ENCODE results near the gene EGFR.

EGFR gene

DNA sequence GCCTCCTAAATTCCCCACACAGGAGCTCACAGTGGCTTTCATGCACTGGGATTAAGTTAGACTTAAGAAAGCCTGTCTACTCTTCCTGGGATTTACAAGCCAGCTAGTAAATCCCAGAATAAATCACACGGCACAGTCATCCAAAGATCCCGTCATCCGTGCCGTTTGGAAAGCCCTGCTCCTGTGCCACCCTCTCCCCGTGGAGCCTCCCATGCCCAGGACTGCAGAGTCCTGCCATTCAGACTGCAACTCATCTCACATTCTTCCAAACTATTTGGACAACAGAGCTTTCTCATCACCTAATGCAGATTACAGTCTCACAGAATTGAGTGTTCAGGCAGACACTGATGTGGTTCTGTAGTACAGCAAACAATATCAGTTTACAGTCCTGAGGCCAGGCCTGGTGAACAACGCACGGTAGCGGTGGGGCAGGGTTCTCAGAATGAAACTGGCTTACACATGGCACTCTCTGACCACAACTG, 166.5 kb downstream of the EGFR start:
- Mint-ChIP-seq H3K9me3 (no peaks in the 10 kb centered on the region), H3K27me3 (no peaks in the 10 kb centered on the region), H3K4me3 (no peak overlapping the region), H3K27ac (no peak overlapping the region), H3K36me3 (ENCODE audit: low read depth) (no peaks in the 10 kb centered on the region), H3K4me1 (ENCODE audit: low read depth) (no peaks in the 10 kb centered on the region)
- intact Hi-C loops (cut with micrococcal nuclease) = no loop called here

DNA sequence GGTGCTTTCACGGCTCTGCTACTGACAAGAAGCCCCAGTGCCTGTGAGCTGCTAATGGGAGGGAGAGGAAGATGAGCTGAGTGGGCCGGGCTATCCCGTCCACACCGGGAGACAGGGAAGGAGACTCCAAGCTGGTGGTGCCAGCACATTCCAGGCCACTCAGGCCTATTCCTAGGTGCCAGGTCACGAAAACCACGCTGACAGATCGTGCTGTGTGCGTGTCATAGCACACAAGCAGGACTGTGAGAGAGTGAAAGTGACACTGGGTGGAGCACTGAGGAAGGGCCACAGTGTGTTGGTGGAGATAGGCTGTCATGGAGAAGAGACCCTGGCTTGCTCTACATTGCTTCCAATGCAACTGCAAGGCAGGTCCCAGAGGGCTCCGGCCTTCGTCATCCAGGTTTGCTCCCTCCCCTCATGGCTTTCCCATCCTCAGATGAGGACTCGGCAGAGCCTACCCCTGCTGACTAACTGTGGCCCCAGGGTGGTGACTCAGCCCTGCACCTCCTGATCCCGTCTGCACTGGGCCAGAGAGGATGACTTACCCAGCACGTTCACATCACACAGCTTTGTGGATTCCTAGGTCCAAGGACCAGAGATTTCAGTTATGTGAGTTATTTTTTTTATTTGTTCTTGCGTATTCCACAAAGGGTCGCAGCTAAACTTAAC, 167.3 kb downstream of the EGFR start:
- no peak overlapping the region for H3K4me3 Mint-ChIP-seq
- H3K36me3 Mint-ChIP-seq (ENCODE audit: low read depth) = no peaks in the 10 kb centered on the region
- no peaks in the 10 kb centered on the region for H3K4me1 Mint-ChIP-seq (ENCODE audit: low read depth)
- intact Hi-C loops (cut with micrococcal nuclease) = no loop called here
- no peak overlapping the region for H3K27ac Mint-ChIP-seq
- H3K27me3 Mint-ChIP-seq = no peaks in the 10 kb centered on the region
- no peaks in the 10 kb centered on the region for H3K9me3 Mint-ChIP-seq

DNA sequence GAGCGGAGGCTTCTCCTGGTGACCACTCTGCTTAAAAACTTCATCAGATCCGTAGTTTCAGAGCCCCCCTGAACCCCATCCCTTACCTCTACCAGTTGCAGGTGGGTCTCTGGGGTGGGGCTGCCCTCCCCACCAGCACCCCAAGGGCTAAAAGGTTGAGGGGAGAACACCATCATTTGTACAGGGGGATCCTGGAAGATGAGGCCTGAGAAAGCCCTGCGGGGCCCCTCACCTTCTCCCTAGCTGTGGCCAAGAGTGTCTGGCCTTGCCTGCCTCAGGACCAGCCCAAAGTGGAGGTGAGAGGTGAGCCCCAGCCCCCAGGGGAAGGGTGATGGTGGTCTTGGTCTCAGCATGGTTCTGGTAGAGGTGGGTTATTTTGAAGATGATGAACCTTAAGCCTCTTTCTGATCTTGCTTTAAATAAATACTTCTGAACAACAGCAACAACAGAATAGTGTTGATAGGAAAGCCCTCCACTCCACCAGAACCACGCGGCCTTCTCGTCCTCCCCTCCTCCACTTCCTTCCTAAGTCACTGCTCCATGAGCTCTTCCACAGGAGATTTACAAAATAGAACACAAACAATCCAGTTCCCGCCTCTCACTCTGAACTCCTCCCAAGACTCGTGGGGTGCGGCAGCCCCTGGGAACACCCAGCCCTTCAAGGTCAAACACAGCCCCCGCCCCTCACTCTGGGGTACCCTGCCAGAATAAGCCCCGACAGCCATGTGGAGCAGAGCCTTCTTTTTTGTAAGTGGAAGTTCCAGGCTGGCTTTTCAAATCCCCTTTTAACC, 169.1 kb downstream of the EGFR start:
- Mint-ChIP-seq H3K9me3 (no peaks in the 10 kb centered on the region), H3K4me1 (ENCODE audit: low read depth) (no peaks in the 10 kb centered on the region), H3K36me3 (ENCODE audit: low read depth) (no peaks in the 10 kb centered on the region), H3K27ac (no peak overlapping the region), H3K4me3 (no peak overlapping the region), H3K27me3 (no peaks in the 10 kb centered on the region)
- intact Hi-C loops (cut with micrococcal nuclease) = no loop called here

GRCh38 chr7:55188590-55189138, 169.8 kb downstream of the EGFR start:
- H3K36me3 Mint-ChIP-seq (ENCODE audit: low read depth) = no peaks in the 10 kb centered on the region
- no peak overlapping the region for H3K27ac Mint-ChIP-seq

GRCh38 chr7:55189146-55189766, 170.4 kb downstream of the EGFR start:
- no peaks in the 10 kb centered on the region for H3K27me3 Mint-ChIP-seq
- no peak overlapping the region for H3K27ac Mint-ChIP-seq
- no peak overlapping the region for H3K4me3 Mint-ChIP-seq
- H3K9me3 Mint-ChIP-seq = no peaks in the 10 kb centered on the region
- H3K36me3 Mint-ChIP-seq (ENCODE audit: low read depth) = no peaks in the 10 kb centered on the region
- no peaks in the 10 kb centered on the region for H3K4me1 Mint-ChIP-seq (ENCODE audit: low read depth)
- intact Hi-C loops (cut with micrococcal nuclease) = no loop called here

More at GRCh38 chr7:55188590-55189138, 169.8 kb downstream of the EGFR start:
- Mint-ChIP-seq H3K9me3 (no peaks in the 10 kb centered on the region), H3K27me3 (no peaks in the 10 kb centered on the region), H3K4me3 (no peak overlapping the region), H3K4me1 (ENCODE audit: low read depth) (no peaks in the 10 kb centered on the region)
- intact Hi-C loops (cut with micrococcal nuclease) = no loop called here

GRCh38 chr7:55189878-55190436, 171.1 kb downstream of the EGFR start:
- no peaks in the 10 kb centered on the region for H3K27me3 Mint-ChIP-seq
- H3K9me3 Mint-ChIP-seq = no peaks in the 10 kb centered on the region
- no peaks in the 10 kb centered on the region for H3K36me3 Mint-ChIP-seq (ENCODE audit: low read depth)
- no peak overlapping the region for H3K27ac Mint-ChIP-seq
- H3K4me1 Mint-ChIP-seq (ENCODE audit: low read depth) = no peaks in the 10 kb centered on the region
- intact Hi-C loops (cut with micrococcal nuclease) = no loop called here
- no peak overlapping the region for H3K4me3 Mint-ChIP-seq

- Mint-ChIP-seq H3K9me3 (no peaks in the 10 kb centered on the region), H3K27ac (no peak overlapping the region), H3K4me3 (no peak overlapping the region), H3K27me3 (no peaks in the 10 kb centered on the region), H3K36me3 (ENCODE audit: low read depth) (no peaks in the 10 kb centered on the region), H3K4me1 (ENCODE audit: low read depth) (no peaks in the 10 kb centered on the region)
- intact Hi-C loops (cut with micrococcal nuclease) = no loop called here
Observed at GRCh38 chr7:55190511-55191160, 171.8 kb downstream of the EGFR start.

DNA sequence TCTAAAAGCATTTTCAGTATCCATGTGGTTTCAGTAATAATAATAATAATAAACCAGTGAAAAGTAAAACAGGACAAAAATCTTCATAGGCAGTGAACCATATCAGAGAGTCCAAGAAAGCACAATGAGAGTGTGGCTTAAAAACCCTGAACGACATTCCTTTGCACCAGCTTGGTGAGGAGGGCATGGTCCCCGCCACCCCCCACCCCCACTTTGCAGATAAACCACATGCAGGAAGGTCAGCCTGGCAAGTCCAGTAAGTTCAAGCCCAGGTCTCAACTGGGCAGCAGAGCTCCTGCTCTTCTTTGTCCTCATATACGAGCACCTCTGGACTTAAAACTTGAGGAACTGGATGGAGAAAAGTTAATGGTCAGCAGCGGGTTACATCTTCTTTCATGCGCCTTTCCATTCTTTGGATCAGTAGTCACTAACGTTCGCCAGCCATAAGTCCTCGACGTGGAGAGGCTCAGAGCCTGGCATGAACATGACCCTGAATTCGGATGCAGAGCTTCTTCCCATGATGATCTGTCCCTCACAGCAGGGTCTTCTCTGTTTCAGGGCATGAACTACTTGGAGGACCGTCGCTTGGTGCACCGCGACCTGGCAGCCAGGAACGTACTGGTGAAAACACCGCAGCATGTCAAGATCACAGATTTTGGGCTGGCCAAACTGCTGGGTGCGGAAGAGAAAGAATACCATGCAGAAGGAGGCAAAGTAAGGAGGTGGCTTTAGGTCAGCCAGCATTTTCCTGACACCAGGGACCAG, 172.5 kb downstream of the EGFR start:
- no peak overlapping the region for H3K27ac Mint-ChIP-seq
- H3K4me3 Mint-ChIP-seq = no peak overlapping the region
- no peaks in the 10 kb centered on the region for H3K4me1 Mint-ChIP-seq (ENCODE audit: low read depth)
- H3K9me3 Mint-ChIP-seq = no peaks in the 10 kb centered on the region
- intact Hi-C loops (cut with micrococcal nuclease) = no loop called here
- no peaks in the 10 kb centered on the region for H3K36me3 Mint-ChIP-seq (ENCODE audit: low read depth)
- no peaks in the 10 kb centered on the region for H3K27me3 Mint-ChIP-seq

- no peaks in the 10 kb centered on the region for H3K36me3 Mint-ChIP-seq (ENCODE audit: low read depth)
- no peaks in the 10 kb centered on the region for H3K4me1 Mint-ChIP-seq (ENCODE audit: low read depth)
- no peaks in the 10 kb centered on the region for H3K9me3 Mint-ChIP-seq
- H3K27me3 Mint-ChIP-seq = no peaks in the 10 kb centered on the region
- intact Hi-C loops (cut with micrococcal nuclease) = no loop called here
- no peak overlapping the region for H3K27ac Mint-ChIP-seq
- H3K4me3 Mint-ChIP-seq = no peak overlapping the region
Observed at GRCh38 chr7:55191926-55192692, 173.3 kb downstream of the EGFR start.

GRCh38 chr7:55192723-55193122, 173.9 kb downstream of the EGFR start:
- no peaks in the 10 kb centered on the region for H3K4me1 Mint-ChIP-seq (ENCODE audit: low read depth)
- no peaks in the 10 kb centered on the region for H3K9me3 Mint-ChIP-seq
- no peaks in the 10 kb centered on the region for H3K27me3 Mint-ChIP-seq
- H3K36me3 Mint-ChIP-seq (ENCODE audit: low read depth) = no peaks in the 10 kb centered on the region
- H3K27ac Mint-ChIP-seq = no peak overlapping the region
- intact Hi-C loops (cut with micrococcal nuclease) = no loop called here
- no peak overlapping the region for H3K4me3 Mint-ChIP-seq

DNA sequence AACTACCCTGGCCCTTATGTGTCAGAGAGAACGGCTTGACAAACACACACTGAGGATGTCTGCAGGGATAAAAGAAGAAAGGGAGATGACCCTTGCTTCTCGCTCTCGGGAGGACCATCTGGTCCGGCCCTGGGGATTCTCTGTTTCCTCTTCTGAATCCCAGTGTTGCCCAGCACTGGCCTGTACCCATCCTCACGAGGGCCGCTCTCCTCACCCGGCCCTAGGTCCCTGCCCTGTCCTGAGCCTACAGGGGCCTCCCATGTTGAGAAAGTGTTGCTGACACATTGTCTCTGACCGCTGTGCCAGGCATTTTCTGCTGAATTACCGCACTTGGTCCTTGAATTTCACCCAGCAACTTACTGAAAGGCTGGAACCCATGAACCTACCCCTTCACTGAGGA, 174.4 kb downstream of the EGFR start:
- no peak overlapping the region for H3K27ac Mint-ChIP-seq
- H3K9me3 Mint-ChIP-seq = no peaks in the 10 kb centered on the region
- H3K4me3 Mint-ChIP-seq = no peak overlapping the region
- H3K4me1 Mint-ChIP-seq (ENCODE audit: low read depth) = no peaks in the 10 kb centered on the region
- no peaks in the 10 kb centered on the region for H3K36me3 Mint-ChIP-seq (ENCODE audit: low read depth)
- H3K27me3 Mint-ChIP-seq = no peaks in the 10 kb centered on the region
- intact Hi-C loops (cut with micrococcal nuclease) = no loop called here

DNA sequence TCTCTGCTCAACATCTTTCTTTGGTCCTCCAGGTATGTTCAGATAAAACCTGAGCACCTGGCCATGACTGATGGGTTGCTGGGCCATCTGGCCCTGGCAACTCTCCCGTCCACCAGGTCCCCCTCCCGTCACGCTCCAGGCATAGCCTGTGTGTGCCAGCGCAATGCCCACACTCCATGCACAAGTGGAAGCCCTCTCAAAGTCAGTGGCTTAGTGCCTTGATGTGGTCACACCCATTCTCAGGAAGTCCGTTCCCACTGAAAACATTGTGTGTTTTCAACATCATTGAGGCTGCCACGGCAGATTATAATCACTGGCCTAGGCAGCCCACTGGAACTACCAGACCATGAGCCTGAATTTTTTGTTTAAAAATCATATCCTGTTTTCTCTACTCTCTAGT, 175.7 kb downstream of the EGFR start:
- no peak overlapping the region for H3K27ac Mint-ChIP-seq
- H3K4me3 Mint-ChIP-seq = no peak overlapping the region
- intact Hi-C loops (cut with micrococcal nuclease) = no loop called here
- H3K9me3 Mint-ChIP-seq = no peaks in the 10 kb centered on the region
- H3K36me3 Mint-ChIP-seq (ENCODE audit: low read depth) = no peaks in the 10 kb centered on the region
- H3K27me3 Mint-ChIP-seq = no peaks in the 10 kb centered on the region
- H3K4me1 Mint-ChIP-seq (ENCODE audit: low read depth) = no peaks in the 10 kb centered on the region

Data from dendritic cell treated with granulocyte-macrophage colony-stimulating factor and Interleukin-4, amounts not matched to agents 40 ng/mL and 50 ng/mL, for 4 days (primary cell).